ENCODE data around the gene PCBP3. TPM values are rescaled to one million over a fixed set of nuclear protein-coding genes. Genes with fewer than 3 reads are reported as not detected.

The PCBP3 gene
- total and polyA plus RNA-seq, 10 of the 15 experiments (the other 5 are each of a cell fraction or from before 2014, with no cell fraction given) = 0.09 to 1.3 (median 0.46) TPM; not detected in 3

DNA sequence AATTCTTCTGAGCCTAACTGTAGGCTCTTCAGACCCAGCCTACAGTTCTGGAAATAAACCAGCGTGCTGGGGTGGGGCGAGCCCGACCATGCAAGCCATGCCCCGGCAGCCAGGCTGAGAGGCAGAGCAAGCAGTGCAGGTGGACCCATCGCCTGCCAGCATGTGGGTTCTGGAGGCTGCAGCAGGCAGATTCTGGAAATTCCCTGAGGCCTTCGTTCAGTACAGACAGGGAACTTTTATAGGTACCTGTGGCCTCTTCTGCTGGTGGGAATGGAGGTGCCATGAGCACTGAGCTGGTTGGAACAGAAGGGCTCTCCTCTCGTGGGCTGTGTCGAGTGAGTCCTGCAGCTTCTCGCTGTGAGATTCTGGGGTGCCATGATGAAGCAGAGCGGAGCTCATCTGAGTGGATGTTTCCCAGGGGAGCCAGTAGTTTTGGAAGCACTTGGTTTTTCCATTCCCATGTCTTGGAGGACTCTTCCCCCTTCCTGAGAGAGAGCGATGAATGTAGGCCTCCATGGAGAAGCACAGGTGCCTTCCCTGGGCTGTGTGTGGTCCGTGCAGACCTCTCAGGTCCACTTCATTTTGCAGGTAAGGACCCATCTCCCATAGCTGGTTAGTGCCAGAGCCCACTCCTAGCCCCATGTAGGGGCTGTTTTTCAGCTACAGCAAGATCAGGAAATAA, 94.1 kb downstream of the PCBP3 start (continued):
- TF ChIP-seq, protein P1, sequence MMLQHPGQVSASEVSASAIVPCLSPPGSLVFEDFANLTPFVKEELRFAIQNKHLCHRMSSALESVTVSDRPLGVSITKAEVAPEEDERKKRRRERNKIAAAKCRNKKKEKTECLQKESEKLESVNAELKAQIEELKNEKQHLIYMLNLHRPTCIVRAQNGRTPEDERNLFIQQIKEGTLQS (IDR thresholded peaks at IDR 0.05; ENCODE audit: borderline replicate concordance, extremely low read depth, low read depth, low read length) = no peak
- TF ChIP-seq MTA2 (IDR thresholded peaks at IDR 0.05; ENCODE audit: low read depth) (no peak), SREBF1 (IDR thresholded peaks at IDR 0.05; ENCODE audit: low read length) (no peak), BMI1 (IDR thresholded peaks at IDR 0.05; ENCODE audit: borderline replicate concordance) (no peak), RAD21 (IDR thresholded peaks at IDR 0.05; ENCODE audit: insufficient read depth, low read depth, low read length) (no peak), RCOR1 (conservative IDR thresholded peaks at IDR 0.05; ENCODE audit: low read depth, low read length) (no peak), NRF1 (conservative IDR thresholded peaks at IDR 0.05; ENCODE audit: low read depth, low read length) (no peak), ZNF207 (IDR thresholded peaks at IDR 0.05; ENCODE audit: borderline replicate concordance) (no peak)

DNA sequence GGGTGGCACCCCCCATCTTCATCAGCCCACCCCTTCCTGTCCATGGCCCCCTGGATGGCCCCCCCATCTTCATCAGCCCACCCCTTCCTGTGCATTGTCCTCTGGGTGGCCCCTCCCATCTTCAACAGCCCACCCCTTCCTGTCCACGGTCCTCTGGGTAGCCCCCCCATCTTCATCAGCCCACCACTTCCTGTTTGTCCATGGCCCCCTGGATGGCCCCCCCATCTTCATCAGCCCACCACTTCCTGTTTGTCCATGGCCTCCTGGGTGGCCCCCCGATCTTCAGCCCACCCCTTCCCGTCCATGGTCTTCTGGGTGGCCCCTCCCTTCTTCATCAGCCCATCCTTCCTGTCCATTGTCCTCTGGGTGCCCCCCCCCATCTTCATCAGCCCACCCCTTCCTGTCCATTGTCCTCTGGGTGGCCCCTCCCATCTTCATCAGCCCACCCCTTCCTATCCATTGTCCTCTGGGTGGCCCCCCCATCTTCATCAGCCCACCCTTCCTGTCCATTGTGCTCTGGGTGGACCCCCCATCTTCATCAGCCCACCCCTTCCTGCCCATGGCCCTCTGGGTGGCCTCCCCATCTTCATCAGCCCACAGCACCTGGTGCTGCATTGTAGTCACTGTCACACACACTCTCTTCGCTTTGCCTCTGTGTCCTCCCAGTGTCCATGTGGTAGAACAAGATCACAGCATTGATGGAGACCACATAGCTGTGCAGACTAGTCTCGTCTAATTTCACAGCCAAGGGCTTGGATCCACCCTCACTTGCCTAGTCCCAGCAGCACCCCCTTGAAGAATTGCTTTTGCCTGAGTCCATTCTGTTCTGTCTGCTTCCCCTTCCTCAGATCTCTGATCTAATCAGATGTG, 95.9 kb downstream of the PCBP3 start:
- RAD21 ChIA-PET (ENCODE audit: unreplicated experiment) = no interaction called here
- ATAC-seq (no peak), FAIRE-seq (no peak), DNase-seq (ENCODE audit: low read depth, low spot score) (no peak)
- H2AFZ ChIP-seq (ENCODE audit: control insufficient read depth, low read depth, low read length) = no peak overlapping the region
- SMC1A ChIA-PET (ENCODE audit: uncharacterized antibody, unreplicated experiment) = interaction anchor here (1.4 kb wide), 1 partner anchor 13 kb away, joined by 3 read pairs; no protein-coding TSS in a partner anchor
- POLR2A ChIA-PET = no interaction called here
- H3K9me3 ChIP-seq (replicated peaks; ENCODE audit: control insufficient read depth, insufficient read depth, low read length) = no peaks in the 10 kb centered on the region
- no peaks in the 10 kb centered on the region for H3K79me2 ChIP-seq (ENCODE audit: control insufficient read depth, insufficient read depth, low read length)
- H3K4me3 ChIP-seq = no peak overlapping the region
- CTCF ChIA-PET = interaction anchor here (1.2 to 1.4 kb wide), 2 partner anchors 54 to 184 kb away, joined by 3 to 5 read pairs; no protein-coding TSS in a partner anchor
- H4K20me1 ChIP-seq (ENCODE audit: control insufficient read depth, insufficient read depth) = no peaks in the 10 kb centered on the region
- H3K27me3 ChIP-seq (replicated peaks in 1 of 2; ENCODE audit: control insufficient read depth in 2 of 2, insufficient read depth in 2 of 2, low read length in 1 of 2) = no peaks in the 10 kb centered on the region
- no peaks in the 10 kb centered on the region for H3K4me1 ChIP-seq (ENCODE audit: control insufficient read depth, insufficient read depth, low read length)
- intact Hi-C loops (cut with micrococcal nuclease; ENCODE audit: unreplicated experiment) (no loop called here), in situ Hi-C loops (cut with MboI) (no loop called here)
- H3K9ac ChIP-seq (ENCODE audit: control insufficient read depth, insufficient read depth, low read length) = no peak overlapping the region
- no TSS peak for BruUV-seq (replicated peaks)
- H3K36me3 ChIP-seq (ENCODE audit: control insufficient read depth in 2 of 2, insufficient read depth in 2 of 2, low read length in 1 of 2) = no peaks in the 10 kb centered on the region
- WGBS (ENCODE audit: insufficient coverage, insufficient replicate concordance, low lambda C conversion rate, missing lambda C conversion rate) = 20% methylated on average over 5 of the region's 5 CpGs
- H3K27ac ChIP-seq (ENCODE audit: control insufficient read depth, insufficient read depth) = no peak overlapping the region
- H3K4me2 ChIP-seq (ENCODE audit: control insufficient read depth, insufficient read depth) = no peak overlapping the region
- TF ChIP-seq IKZF1 (conservative IDR thresholded peaks at IDR 0.05) (no peak), NBN (IDR thresholded peaks at IDR 0.05) (no peak), ZNF384 (IDR thresholded peaks at IDR 0.05; ENCODE audit: borderline replicate concordance, low read depth, low read length) (no peak), EGR1 (IDR thresholded peaks at IDR 0.05; ENCODE audit: borderline replicate concordance in 1 of 2, low read depth in 2 of 2, low read length in 2 of 2) (no peak), SPI1 (IDR thresholded peaks at IDR 0.05; ENCODE audit: borderline replicate concordance, insufficient read depth, low read depth, low read length) (no peak), ZNF24 (IDR thresholded peaks at IDR 0.05) (no peak), EP300 (IDR thresholded peaks at IDR 0.05; ENCODE audit: borderline replicate concordance in 1 of 2, control insufficient read depth in 1 of 2, low read depth in 2 of 2, low read length in 2 of 2) (no peak), NFYB (IDR thresholded peaks at IDR 0.05; ENCODE audit: insufficient read depth, low read depth, low read length) (no peak), NRF1 (conservative IDR thresholded peaks at IDR 0.05; ENCODE audit: low read depth, low read length) (no peak)
- TF ChIP-seq, protein P1 (IDR thresholded peaks at IDR 0.05; ENCODE audit: borderline replicate concordance, extremely low read depth, low read depth, low read length) = no peak

Measured in GM12878 (cell line).